ENCODE data around the gene SHISA4.

The SHISA4 gene

GRCh38 chr1:201906336-201906735 lies 17.6 kb downstream of the SHISA4 start:
- H3K4me1 ChIP-seq (ENCODE audit: control insufficient read depth, insufficient read depth, low read length), result peaks cover 7% of the 10 kb centered on the region
- no peaks in the 10 kb centered on the region for H3K9me3 ChIP-seq (ENCODE audit: control insufficient read depth, low read length)
- 90 to 92% methylated on average over 3 of the region's 3 CpGs for WGBS, 2 experiments
- no peak overlapping the region for H3K27ac ChIP-seq (ENCODE audit: insufficient read depth, low read depth, low read length, poor library complexity, severe bottlenecking)
- H3K4me3 ChIP-seq (ENCODE audit: insufficient read depth, low read depth, low read length), result no peak overlapping the region
- no peaks in the 10 kb centered on the region for H3K36me3 ChIP-seq (ENCODE audit: control insufficient read depth, insufficient read depth, low read length)
- no peaks in the 10 kb centered on the region for H3K27me3 ChIP-seq (ENCODE audit: control insufficient read depth, insufficient read depth, low read length, poor library complexity, severe bottlenecking)

- Histone ChIP-seq H3K27ac (ENCODE audit: insufficient read depth, low read depth, low read length, poor library complexity, severe bottlenecking) (no peak overlapping the region), H3K36me3 (ENCODE audit: control insufficient read depth, insufficient read depth, low read length) (no peaks in the 10 kb centered on the region), H3K27me3 (ENCODE audit: control insufficient read depth, insufficient read depth, low read length, poor library complexity, severe bottlenecking) (no peaks in the 10 kb centered on the region), H3K4me3 (ENCODE audit: insufficient read depth, low read depth, low read length) (no peak overlapping the region), H3K9me3 (ENCODE audit: control insufficient read depth, low read length) (no peaks in the 10 kb centered on the region), H3K4me1 (ENCODE audit: control insufficient read depth, insufficient read depth, low read length) (peaks cover 16% of the 10 kb centered on the region)
- WGBS, 2 experiments, result 90% methylated on average over 6 of the region's 6 CpGs
Measured at GRCh38 chr1:201907621-201908020, 18.9 kb downstream of the SHISA4 start.

GRCh38 chr1:201911826-201912571 lies 23.3 kb downstream of the SHISA4 start:
- peaks cover 9% of the 10 kb centered on the region for H3K4me1 ChIP-seq (ENCODE audit: control insufficient read depth, insufficient read depth, low read length)
- H3K4me3 ChIP-seq (ENCODE audit: insufficient read depth, low read depth, low read length), result no peak overlapping the region
- H3K27ac ChIP-seq (ENCODE audit: insufficient read depth, low read depth, low read length, poor library complexity, severe bottlenecking), result no peak overlapping the region
- H3K36me3 ChIP-seq (ENCODE audit: control insufficient read depth, insufficient read depth, low read length), result no peaks in the 10 kb centered on the region
- no peaks in the 10 kb centered on the region for H3K9me3 ChIP-seq (ENCODE audit: control insufficient read depth, low read length)
- H3K27me3 ChIP-seq (ENCODE audit: control insufficient read depth, insufficient read depth, low read length, poor library complexity, severe bottlenecking), result no peaks in the 10 kb centered on the region
- 61 to 62% methylated on average over 4 of the region's 4 CpGs for WGBS, 2 experiments

GRCh38 chr1:201912832-201913231 lies 24.1 kb downstream of the SHISA4 start:
- H3K4me1 ChIP-seq (ENCODE audit: control insufficient read depth, insufficient read depth, low read length), result peaks cover 9% of the 10 kb centered on the region
- H3K27ac ChIP-seq (ENCODE audit: insufficient read depth, low read depth, low read length, poor library complexity, severe bottlenecking), result no peak overlapping the region
- H3K9me3 ChIP-seq (ENCODE audit: control insufficient read depth, low read length), result no peaks in the 10 kb centered on the region
- H3K36me3 ChIP-seq (ENCODE audit: control insufficient read depth, insufficient read depth, low read length), result no peaks in the 10 kb centered on the region
- no peaks in the 10 kb centered on the region for H3K27me3 ChIP-seq (ENCODE audit: control insufficient read depth, insufficient read depth, low read length, poor library complexity, severe bottlenecking)
- no peak overlapping the region for H3K4me3 ChIP-seq (ENCODE audit: insufficient read depth, low read depth, low read length)
- 75 to 82% methylated on average over 5 of the region's 5 CpGs for WGBS, 2 experiments

- H3K4me3 ChIP-seq (ENCODE audit: insufficient read depth, low read depth, low read length), result no peak overlapping the region
- no peak overlapping the region for H3K27ac ChIP-seq (ENCODE audit: insufficient read depth, low read depth, low read length, poor library complexity, severe bottlenecking)
- WGBS, 2 experiments, result 92 to 93% methylated on average over 13 of the region's 14 CpGs
- H3K9me3 ChIP-seq (ENCODE audit: control insufficient read depth, low read length), result no peaks in the 10 kb centered on the region
- peaks cover 12% of the 10 kb centered on the region for H3K4me1 ChIP-seq (ENCODE audit: control insufficient read depth, insufficient read depth, low read length)
- no peaks in the 10 kb centered on the region for H3K27me3 ChIP-seq (ENCODE audit: control insufficient read depth, insufficient read depth, low read length, poor library complexity, severe bottlenecking)
- no peaks in the 10 kb centered on the region for H3K36me3 ChIP-seq (ENCODE audit: control insufficient read depth, insufficient read depth, low read length)
Measured at GRCh38 chr1:201914456-201915235, 25.9 kb downstream of the SHISA4 start.

- Histone ChIP-seq H3K4me3 (ENCODE audit: insufficient read depth, low read depth, low read length) (no peak overlapping the region), H3K4me1 (ENCODE audit: control insufficient read depth, insufficient read depth, low read length) (peaks cover 9% of the 10 kb centered on the region), H3K27me3 (ENCODE audit: control insufficient read depth, insufficient read depth, low read length, poor library complexity, severe bottlenecking) (no peaks in the 10 kb centered on the region), H3K27ac (ENCODE audit: insufficient read depth, low read depth, low read length, poor library complexity, severe bottlenecking) (no peak overlapping the region), H3K36me3 (ENCODE audit: control insufficient read depth, insufficient read depth, low read length) (no peaks in the 10 kb centered on the region), H3K9me3 (ENCODE audit: control insufficient read depth, low read length) (no peaks in the 10 kb centered on the region)
- 87 to 88% methylated on average over 11 of the region's 11 CpGs for WGBS, 2 experiments
Measured at GRCh38 chr1:201916649-201917249, 28.1 kb downstream of the SHISA4 start.

- 90 to 95% methylated on average over 7 of the region's 7 CpGs for WGBS, 2 experiments
- Histone ChIP-seq H3K27me3 (ENCODE audit: control insufficient read depth, insufficient read depth, low read length, poor library complexity, severe bottlenecking) (no peaks in the 10 kb centered on the region), H3K9me3 (ENCODE audit: control insufficient read depth, low read length) (no peaks in the 10 kb centered on the region), H3K4me3 (ENCODE audit: insufficient read depth, low read depth, low read length) (no peak overlapping the region), H3K36me3 (ENCODE audit: control insufficient read depth, insufficient read depth, low read length) (no peaks in the 10 kb centered on the region), H3K4me1 (ENCODE audit: control insufficient read depth, insufficient read depth, low read length) (peaks cover 3% of the 10 kb centered on the region), H3K27ac (ENCODE audit: insufficient read depth, low read depth, low read length, poor library complexity, severe bottlenecking) (no peak overlapping the region)
Measured at GRCh38 chr1:201917362-201918033, 28.8 kb downstream of the SHISA4 start.

GRCh38 chr1:201918343-201918742 lies 29.6 kb downstream of the SHISA4 start:
- Histone ChIP-seq H3K36me3 (ENCODE audit: control insufficient read depth, insufficient read depth, low read length) (no peaks in the 10 kb centered on the region), H3K4me1 (ENCODE audit: control insufficient read depth, insufficient read depth, low read length) (peaks cover 3% of the 10 kb centered on the region), H3K9me3 (ENCODE audit: control insufficient read depth, low read length) (no peaks in the 10 kb centered on the region), H3K27ac (ENCODE audit: insufficient read depth, low read depth, low read length, poor library complexity, severe bottlenecking) (no peak overlapping the region), H3K4me3 (ENCODE audit: insufficient read depth, low read depth, low read length) (no peak overlapping the region), H3K27me3 (ENCODE audit: control insufficient read depth, insufficient read depth, low read length, poor library complexity, severe bottlenecking) (no peaks in the 10 kb centered on the region)
- 86 to 88% methylated on average over 5 of the region's 5 CpGs for WGBS, 2 experiments

- Histone ChIP-seq H3K9me3 (ENCODE audit: control insufficient read depth, low read length) (no peaks in the 10 kb centered on the region), H3K36me3 (ENCODE audit: control insufficient read depth, insufficient read depth, low read length) (no peaks in the 10 kb centered on the region), H3K27me3 (ENCODE audit: control insufficient read depth, insufficient read depth, low read length, poor library complexity, severe bottlenecking) (no peaks in the 10 kb centered on the region), H3K4me3 (ENCODE audit: insufficient read depth, low read depth, low read length) (no peak overlapping the region), H3K4me1 (ENCODE audit: control insufficient read depth, insufficient read depth, low read length) (peaks cover 3% of the 10 kb centered on the region), H3K27ac (ENCODE audit: insufficient read depth, low read depth, low read length, poor library complexity, severe bottlenecking) (no peak overlapping the region)
- 95 to 99% methylated on average over 3 of the region's 3 CpGs for WGBS, 2 experiments
Measured at GRCh38 chr1:201921952-201922558, 33.4 kb downstream of the SHISA4 start.

- no peaks in the 10 kb centered on the region for H3K36me3 ChIP-seq (ENCODE audit: control insufficient read depth, insufficient read depth, low read length)
- H3K4me1 ChIP-seq (ENCODE audit: control insufficient read depth, insufficient read depth, low read length), result no peaks in the 10 kb centered on the region
- H3K9me3 ChIP-seq (ENCODE audit: control insufficient read depth, low read length), result no peaks in the 10 kb centered on the region
- H3K27me3 ChIP-seq (ENCODE audit: control insufficient read depth, insufficient read depth, low read length, poor library complexity, severe bottlenecking), result no peaks in the 10 kb centered on the region
- no peak overlapping the region for H3K4me3 ChIP-seq (ENCODE audit: insufficient read depth, low read depth, low read length)
- WGBS, 2 experiments, result 96 to 97% methylated on average over 2 of the region's 2 CpGs
- no peak overlapping the region for H3K27ac ChIP-seq (ENCODE audit: insufficient read depth, low read depth, low read length, poor library complexity, severe bottlenecking)
Measured at GRCh38 chr1:201925301-201925567, 36.5 kb downstream of the SHISA4 start.

All from ectodermal cell (in vitro differentiated cells).